Erythroblast (primary cell): Measurements from ENCODE around the gene GNS.

Source experiments
- GATA1 ChIP-seq: IDR thresholded peaks from 2 replicates; pipeline ENCODE4 v1.6.1; 2011; ENCODE audit warnings: low read depth, mild to moderate bottlenecking, control low read depth, low read length, moderate library complexity
- POLR2A ChIP-seq: IDR thresholded peaks from 2 replicates; pipeline ENCODE4 v1.6.1; 2011; ENCODE audit warnings: mild to moderate bottlenecking, low read length

GRCh38 chr12:64688715-64689114 is 70.5 kb downstream of the GNS start:
- TF ChIP-seq POLR2A (no peak), GATA1 (no peak)
